ENCODE data around the gene HYCC1.
"Not testable (repeated sequence)": the region's sequence is repeated elsewhere in the genome, so short reads cannot be mapped to it uniquely, and the experiment has no call there.

The HYCC1 gene

GRCh38 chr7:23013715-23014649 lies at the start of gene HYCC1:
HYCC1 (minus strand) TSS chr7:23014130; CDS start chr7:22991111, 23,019 bp downstream.
- DNase-seq = peak; percentile 97

GRCh38 chr7:23062452-23062851 lies 48.5 kb upstream of the HYCC1 start:
- no peak for DNase-seq

- DNase-seq = no peak
These were observed 47.4 kb upstream of the HYCC1 start for GRCh38 chr7:23061327-23061726.

GRCh38 chr7:23058408-23059096 lies 44.6 kb upstream of the HYCC1 start:
- no peak for DNase-seq

GRCh38 chr7:23055582-23056178 lies 41.8 kb upstream of the HYCC1 start:
- peak; percentile 39 for DNase-seq

GRCh38 chr7:23051124-23051485 lies 37.2 kb upstream of the HYCC1 start:
- DNase-seq = not testable (repeated sequence)

- DNase-seq = not testable (repeated sequence)
These were observed 32.4 kb upstream of the HYCC1 start for GRCh38 chr7:23046336-23046735.

- not testable (repeated sequence) for DNase-seq
These were observed 31.2 kb upstream of the HYCC1 start for GRCh38 chr7:23045086-23045485.

GRCh38 chr7:23044581-23044980 lies 30.7 kb upstream of the HYCC1 start:
- DNase-seq = no peak

- no peak for DNase-seq
These were observed 29.5 kb upstream of the HYCC1 start for GRCh38 chr7:23043441-23043840.

- not testable (repeated sequence) for DNase-seq
These were observed 25.7 kb upstream of the HYCC1 start for GRCh38 chr7:23039674-23040073.

GRCh38 chr7:23035542-23036371 lies 21.8 kb upstream of the HYCC1 start:
- DNase-seq = not testable (repeated sequence)

- no peak for DNase-seq
These were observed 13.3 kb upstream of the HYCC1 start for GRCh38 chr7:23027261-23027660.

GRCh38 chr7:23026164-23026563 lies 12.2 kb upstream of the HYCC1 start:
- DNase-seq = no peak

- DNase-seq = no peak
These were observed 10.5 kb upstream of the HYCC1 start for GRCh38 chr7:23024454-23024853.

GRCh38 chr7:23022851-23023250 lies 8.9 kb upstream of the HYCC1 start:
- no peak for DNase-seq

- no peak for DNase-seq
These were observed 8.4 kb upstream of the HYCC1 start for GRCh38 chr7:23022258-23022769.

- DNase-seq = no peak
These were observed 7.7 kb upstream of the HYCC1 start for GRCh38 chr7:23021596-23021995.

GRCh38 chr7:23020742-23021401 lies 6.9 kb upstream of the HYCC1 start:
- DNase-seq = no peak

- DNase-seq = no peak
These were observed 4.8 kb upstream of the HYCC1 start for GRCh38 chr7:23018750-23019149.

GRCh38 chr7:23017309-23017708 lies 3.4 kb upstream of the HYCC1 start:
- no peak for DNase-seq
